Osteoblast (primary cell): Measurements from ENCODE around the gene SORCS3. TPM values are rescaled to one million over a fixed set of nuclear protein-coding genes. Genes with fewer than 3 reads are reported as not detected.

Experiments
- DNase-seq: peaks from one replicate; pipeline ENCODE4 v3.0.0; 2011; ENCODE audit warnings: low spot score, mixed read lengths; ENCODE audit not compliant: insufficient read length; ENCODE audit errors: missing footprints
- H2AFZ ChIP-seq: 2 replicates; pipeline ENCODE4 v1.6.0; 2011; ENCODE audit warnings: mild to moderate bottlenecking, low read length
- H3K27ac ChIP-seq: 2 replicates; pipeline ENCODE4 v1.5.1; 2011; ENCODE audit warnings: mild to moderate bottlenecking, low read depth, low read length, moderate library complexity
- H3K27me3 ChIP-seq: 2 replicates; pipeline ENCODE4 v1.6.0; 2012; ENCODE audit warnings: mild to moderate bottlenecking, control low read depth, inconsistent platforms, low read length, moderate library complexity; ENCODE audit not compliant: insufficient read depth
- H3K36me3 ChIP-seq: 2 replicates; pipeline ENCODE4 v1.5.1; 2011; ENCODE audit warnings: mild to moderate bottlenecking, low read length, control low read depth, moderate library complexity; ENCODE audit not compliant: insufficient read depth
- H3K4me1 ChIP-seq: 2 replicates; pipeline ENCODE4 v1.5.1; 2011; ENCODE audit warnings: mild to moderate bottlenecking, low read length, control low read depth, moderate library complexity; ENCODE audit not compliant: insufficient read depth
- H3K4me2 ChIP-seq: 2 replicates; pipeline ENCODE4 v1.6.0; 2011; ENCODE audit warnings: mild to moderate bottlenecking, low read length; ENCODE audit not compliant: insufficient read depth
- H3K4me3 ChIP-seq: fragments of 200-600 bp; sonication (generic); 3 replicates; pipeline ENCODE4 v1.5.1; 2012; ENCODE audit warnings: mild to moderate bottlenecking, low read length, inconsistent platforms; ENCODE audit not compliant: insufficient read depth
- H3K79me2 ChIP-seq: 2 replicates; pipeline ENCODE4 v1.6.0; 2012; ENCODE audit warnings: mild to moderate bottlenecking, low read length, control low read depth, inconsistent platforms; ENCODE audit not compliant: insufficient read depth
- H3K9me3 ChIP-seq: 2 replicates; pipeline ENCODE4 v1.5.1; 2011; ENCODE audit warnings: low read depth, low read length, control low read depth
- H4K20me1 ChIP-seq: 2 replicates; pipeline ENCODE4 v1.6.0; 2012; ENCODE audit warnings: mild to moderate bottlenecking, low read length, control low read depth; ENCODE audit not compliant: insufficient read depth
- total RNA-seq: library from RNA; depleted of rRNA; stranded (reverse); fragments of >200 nt; gene quantifications from 2 replicates; pipeline ENCODE4 v1.2.3, GENCODE V29; 2012
- TF ChIP-seq, protein P1 (sequence below): IDR thresholded peaks from 2 replicates; pipeline ENCODE4 v1.5.1; 2011; ENCODE audit warnings: mild to moderate bottlenecking, low read depth, low read length, moderate library complexity; ENCODE audit errors: extremely low read depth

SORCS3 gene
- total RNA-seq, 1 donor = not detected

DNA sequence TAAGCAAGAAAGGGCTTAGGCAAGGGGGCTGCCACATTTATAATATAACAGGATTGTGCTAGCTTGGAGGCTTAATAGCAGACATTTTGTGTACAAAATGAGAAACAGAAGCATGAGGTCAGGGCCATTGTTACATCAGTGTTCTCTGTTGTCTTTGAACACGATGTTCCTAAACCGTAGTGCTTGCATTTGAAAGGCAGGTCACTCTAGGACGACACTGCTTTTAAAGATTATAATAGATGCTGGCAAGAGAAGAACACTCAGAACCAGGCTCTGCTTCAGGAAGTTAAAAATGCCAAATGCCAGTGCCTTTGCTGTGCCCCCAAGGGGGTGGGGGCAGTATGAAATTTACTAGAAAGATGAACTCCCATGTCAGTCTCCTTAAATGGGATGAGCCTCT, 91.1 kb downstream of the SORCS3 start:
- Histone ChIP-seq H3K27ac (no peak overlapping the region), H3K4me2 (no peak overlapping the region), H4K20me1 (no peaks in the 10 kb centered on the region), H3K27me3 (no peaks in the 10 kb centered on the region), H2AFZ (no peak overlapping the region), H3K36me3 (no peaks in the 10 kb centered on the region), H3K79me2 (no peaks in the 10 kb centered on the region), H3K4me3 (no peak overlapping the region), H3K4me1 (no peaks in the 10 kb centered on the region), H3K9me3 (no peaks in the 10 kb centered on the region)
- TF ChIP-seq, protein P1, sequence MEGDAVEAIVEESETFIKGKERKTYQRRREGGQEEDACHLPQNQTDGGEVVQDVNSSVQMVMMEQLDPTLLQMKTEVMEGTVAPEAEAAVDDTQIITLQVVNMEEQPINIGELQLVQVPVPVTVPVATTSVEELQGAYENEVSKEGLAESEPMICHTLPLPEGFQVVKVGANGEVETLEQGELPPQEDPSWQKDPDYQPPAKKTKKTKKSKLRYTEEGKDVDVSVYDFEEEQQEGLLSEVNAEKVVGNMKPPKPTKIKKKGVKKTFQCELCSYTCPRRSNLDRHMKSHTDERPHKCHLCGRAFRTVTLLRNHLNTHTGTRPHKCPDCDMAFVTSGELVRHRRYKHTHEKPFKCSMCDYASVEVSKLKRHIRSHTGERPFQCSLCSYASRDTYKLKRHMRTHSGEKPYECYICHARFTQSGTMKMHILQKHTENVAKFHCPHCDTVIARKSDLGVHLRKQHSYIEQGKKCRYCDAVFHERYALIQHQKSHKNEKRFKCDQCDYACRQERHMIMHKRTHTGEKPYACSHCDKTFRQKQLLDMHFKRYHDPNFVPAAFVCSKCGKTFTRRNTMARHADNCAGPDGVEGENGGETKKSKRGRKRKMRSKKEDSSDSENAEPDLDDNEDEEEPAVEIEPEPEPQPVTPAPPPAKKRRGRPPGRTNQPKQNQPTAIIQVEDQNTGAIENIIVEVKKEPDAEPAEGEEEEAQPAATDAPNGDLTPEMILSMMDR = no peak
- no peak for DNase-seq

DNA sequence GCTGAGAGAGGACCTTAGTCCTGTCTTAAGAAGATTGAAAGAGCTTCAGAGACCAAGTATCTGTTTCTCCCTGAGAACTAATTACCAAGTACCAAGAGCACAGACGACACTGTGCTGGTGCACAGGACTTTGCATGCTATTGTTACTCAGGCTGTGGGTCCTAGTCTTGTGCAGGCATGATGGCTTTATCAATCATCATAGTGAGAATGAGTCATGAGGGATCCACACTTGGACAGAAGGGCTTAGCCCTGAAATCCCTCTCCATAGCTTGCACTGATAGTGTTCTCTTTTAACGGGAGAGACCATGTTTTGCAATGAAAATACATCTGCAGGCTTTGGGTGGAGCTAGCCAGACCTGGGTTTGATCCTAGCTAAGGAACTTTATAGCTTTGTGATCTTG, 93.3 kb downstream of the SORCS3 start:
- no peak overlapping the region for H3K27ac ChIP-seq
- no peaks in the 10 kb centered on the region for H3K9me3 ChIP-seq
- DNase-seq = no peak
- H4K20me1 ChIP-seq = no peaks in the 10 kb centered on the region
- no peak overlapping the region for H3K4me3 ChIP-seq
- H2AFZ ChIP-seq = no peak overlapping the region
- no peak overlapping the region for H3K4me2 ChIP-seq
- no peaks in the 10 kb centered on the region for H3K4me1 ChIP-seq
- no peaks in the 10 kb centered on the region for H3K27me3 ChIP-seq
- TF ChIP-seq, protein P1 = no peak
- H3K36me3 ChIP-seq = no peaks in the 10 kb centered on the region
- no peaks in the 10 kb centered on the region for H3K79me2 ChIP-seq

DNA sequence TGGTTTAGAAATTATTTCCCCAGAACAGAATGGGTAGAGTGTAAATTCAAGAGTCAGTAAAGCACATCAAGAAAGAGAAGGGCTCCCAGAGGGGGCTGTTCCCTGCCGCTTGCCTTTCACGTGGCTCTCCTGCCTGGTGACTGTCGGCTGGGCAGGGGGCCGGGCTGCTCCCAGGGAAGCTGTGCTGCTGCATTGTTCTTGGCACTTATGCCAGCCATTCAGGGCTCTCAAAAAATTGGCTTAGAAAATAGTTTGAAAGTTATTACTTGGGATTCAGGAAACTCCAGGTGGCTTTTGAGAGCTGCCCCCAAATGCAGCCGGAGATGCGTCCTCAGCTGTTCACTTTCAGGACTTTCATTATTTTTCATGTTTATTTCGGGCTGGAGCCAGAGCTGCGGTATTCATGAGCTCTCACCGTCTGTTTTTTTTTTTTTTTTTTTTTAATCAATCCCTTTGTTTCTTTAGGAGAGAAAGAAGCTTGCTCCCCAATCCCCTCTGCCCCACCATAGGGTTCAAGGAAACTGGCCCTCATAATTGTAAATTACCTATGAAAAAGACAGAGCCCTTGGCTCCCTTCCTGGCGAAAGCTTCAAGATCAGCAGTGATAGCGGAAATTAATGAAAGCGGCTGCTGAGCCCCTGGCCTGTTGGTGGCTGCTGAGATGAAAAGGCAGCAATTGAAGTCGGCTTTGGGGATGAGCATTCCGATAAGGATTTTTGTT, 94.1 kb downstream of the SORCS3 start:
- no peaks in the 10 kb centered on the region for H4K20me1 ChIP-seq
- no peaks in the 10 kb centered on the region for H3K27me3 ChIP-seq
- TF ChIP-seq, protein P1 = no peak
- H3K4me1 ChIP-seq = no peaks in the 10 kb centered on the region
- DNase-seq = no peak
- H3K4me2 ChIP-seq = no peak overlapping the region
- no peak overlapping the region for H3K4me3 ChIP-seq
- no peak overlapping the region for H3K27ac ChIP-seq
- H3K36me3 ChIP-seq = no peaks in the 10 kb centered on the region
- H3K79me2 ChIP-seq = no peaks in the 10 kb centered on the region
- no peaks in the 10 kb centered on the region for H3K9me3 ChIP-seq
- no peak overlapping the region for H2AFZ ChIP-seq

DNA sequence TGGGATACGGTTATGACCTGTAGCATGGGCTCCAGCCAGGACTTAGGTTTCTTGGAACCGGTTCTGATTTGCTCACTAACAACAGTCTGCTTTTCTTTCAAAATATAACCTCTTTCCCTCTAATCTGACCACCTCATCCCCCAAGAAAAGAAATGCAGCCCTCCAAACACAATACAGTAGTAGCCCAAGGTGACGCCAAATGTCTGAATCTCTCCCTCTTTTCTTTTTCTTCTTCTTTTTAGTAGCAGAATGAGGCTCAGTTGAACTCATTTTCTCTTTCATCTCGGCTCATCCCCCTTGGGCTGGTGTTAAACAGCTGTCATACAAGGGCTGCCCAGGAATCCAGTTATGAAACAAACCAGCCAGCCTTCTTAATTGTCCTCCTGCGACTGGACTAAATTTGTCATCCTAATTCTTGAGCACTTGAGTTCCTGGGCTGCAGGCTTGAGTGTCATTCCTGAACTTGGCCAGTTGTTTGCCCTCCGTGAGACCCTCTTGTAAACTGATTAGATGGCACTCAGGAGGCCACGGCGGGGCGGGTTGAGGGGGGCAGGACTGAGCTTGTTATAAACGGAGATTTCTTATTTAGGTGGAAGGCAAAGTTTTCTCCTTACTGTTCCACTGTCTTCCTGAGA, 94.8 kb downstream of the SORCS3 start:
- Histone ChIP-seq H3K36me3 (no peaks in the 10 kb centered on the region), H3K4me3 (no peak overlapping the region), H3K79me2 (no peaks in the 10 kb centered on the region), H2AFZ (no peak overlapping the region), H4K20me1 (no peaks in the 10 kb centered on the region), H3K27me3 (no peaks in the 10 kb centered on the region), H3K4me2 (no peak overlapping the region), H3K9me3 (no peaks in the 10 kb centered on the region), H3K27ac (no peak overlapping the region), H3K4me1 (no peaks in the 10 kb centered on the region)
- TF ChIP-seq, protein P1 = no peak
- no peak for DNase-seq
